D721Med (cell line): ENCODE data around the gene OR2T5.
"Not testable (repeated sequence)": the region's sequence is repeated elsewhere in the genome, so short reads cannot be mapped to it uniquely, and the experiment has no call there.

Experiments
- DNase-seq: peaks from one replicate; pipeline ENCODE4 v3.0.0; 2011; ENCODE audit warnings: low spot score; ENCODE audit not compliant: insufficient read length
- FAIRE-seq: peaks from 2 replicates; lab custom pipeline; 2011; peaks lifted over from hg19 to GRCh38; lab: Jason Lieb, UNC
- CTCF ChIP-seq: IDR thresholded peaks from 2 replicates; pipeline ENCODE4 v1.5.1; 2012; ENCODE audit warnings: mild to moderate bottlenecking, control low read depth; ENCODE audit not compliant: insufficient read depth; ENCODE audit errors: missing control alignments

Gene OR2T5

GRCh38 chr1:248488289-248488688 lies at the start of gene OR2T5:
TSS of gene OR2T5 (plus strand) at chr1:248488589. CDS start at chr1:248488589, 0 bp downstream.
- FAIRE-seq, DNase-seq: not testable (repeated sequence)

- DNase-seq, FAIRE-seq: not testable (repeated sequence)
These were observed 49.7 kb upstream of the OR2T5 start for GRCh38 chr1:248438668-248439067.

- not testable (repeated sequence) for FAIRE-seq, DNase-seq
These were observed 49.1 kb upstream of the OR2T5 start for GRCh38 chr1:248439283-248439682.

GRCh38 chr1:248442500-248443277 lies 45.7 kb upstream of the OR2T5 start:
- DNase-seq, FAIRE-seq: not testable (repeated sequence)

- not testable (repeated sequence) for DNase-seq, FAIRE-seq
These were observed 43.8 kb upstream of the OR2T5 start for GRCh38 chr1:248444603-248445002.

- not testable (repeated sequence) for FAIRE-seq, DNase-seq
These were observed 43.0 kb upstream of the OR2T5 start, which contains the start of gene OR2T2 for GRCh38 chr1:248445399-248445798. TSS of gene OR2T2 (plus strand) at chr1:248445637. CDS start at chr1:248452798, 7,161 bp downstream.

- not testable (repeated sequence) for DNase-seq, FAIRE-seq
These were observed 39.8 kb upstream of the OR2T5 start for GRCh38 chr1:248448409-248449074.

GRCh38 chr1:248449821-248450465 lies 38.4 kb upstream of the OR2T5 start:
- peak; percentile 38 for FAIRE-seq

GRCh38 chr1:248450466-248451145 lies 37.8 kb upstream of the OR2T5 start:
- not testable (repeated sequence) for DNase-seq, FAIRE-seq

More at GRCh38 chr1:248449821-248450465, 38.4 kb upstream of the OR2T5 start:
- DNase-seq = not testable (repeated sequence)

GRCh38 chr1:248453619-248454018 lies 34.8 kb upstream of the OR2T5 start:
- not testable (repeated sequence) for FAIRE-seq, DNase-seq

GRCh38 chr1:248455045-248455444 lies 33.3 kb upstream of the OR2T5 start:
- not testable (repeated sequence) for DNase-seq, FAIRE-seq

- FAIRE-seq = not testable (repeated sequence)
These were observed 31.8 kb upstream of the OR2T5 start for GRCh38 chr1:248456635-248457034.

GRCh38 chr1:248459117-248459516 lies 29.3 kb upstream of the OR2T5 start:
- not testable (repeated sequence) for DNase-seq, FAIRE-seq

More at GRCh38 chr1:248456635-248457034, 31.8 kb upstream of the OR2T5 start:
- not testable (repeated sequence) for DNase-seq

- TF ChIP-seq CTCF = no peak
These were observed 17.2 kb upstream of the OR2T5 start for GRCh38 chr1:248471154-248471553.

GRCh38 chr1:248472111-248472510 lies 16.3 kb upstream of the OR2T5 start:
- not testable (repeated sequence) for DNase-seq

More at GRCh38 chr1:248471154-248471553, 17.2 kb upstream of the OR2T5 start:
- FAIRE-seq (no peak), DNase-seq (no peak)

GRCh38 chr1:248473051-248473450 lies 15.3 kb upstream of the OR2T5 start, which contains the start of gene OR2T3:
TSS of gene OR2T3 (plus strand) at chr1:248473351. CDS start at chr1:248473351, 0 bp downstream.
- DNase-seq, FAIRE-seq: not testable (repeated sequence)

More at GRCh38 chr1:248472111-248472510, 16.3 kb upstream of the OR2T5 start:
- not testable (repeated sequence) for FAIRE-seq

- FAIRE-seq, DNase-seq: not testable (repeated sequence)
These were observed 12.7 kb upstream of the OR2T5 start for GRCh38 chr1:248475660-248476059.
